VCaP (cell line): ENCODE data around the gene HERPUD2.

Experiments
- H3K27ac ChIP-seq: fragments of 450-650 bp; 2 replicates; pipeline ENCODE4 v1.5.1; 2017
- CTCF ChIP-seq: fragments of 450-650 bp; conservative IDR thresholded peaks from 2 replicates; pipeline ENCODE4 v1.5.1; 2017; ENCODE audit warnings: mild to moderate bottlenecking, moderate library complexity

The HERPUD2 gene

GRCh38 chr7:35648367-35648766, 46.6 kb downstream of the HERPUD2 start:
- no peak overlapping the region for H3K27ac ChIP-seq
- TF ChIP-seq CTCF = no peak

DNA sequence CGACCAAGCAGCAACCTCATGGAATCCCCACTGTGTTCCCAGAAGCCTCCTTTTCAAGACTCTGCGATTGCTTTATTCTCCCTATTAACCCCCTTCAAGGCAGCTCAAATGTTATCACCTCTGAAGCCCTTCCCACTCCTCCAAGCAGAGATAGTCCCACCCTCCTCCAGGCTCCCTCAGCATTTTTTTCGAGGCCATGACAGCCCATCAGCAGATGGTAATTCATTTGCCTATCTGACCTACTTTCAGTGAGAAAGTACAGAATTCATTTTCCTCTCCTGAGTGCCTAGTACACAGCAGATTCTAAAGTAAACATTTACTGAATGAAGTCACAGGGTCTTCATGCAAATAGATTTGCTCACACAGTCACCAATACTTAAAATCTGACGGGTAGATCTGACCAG, 47.8 kb downstream of the HERPUD2 start:
- TF ChIP-seq CTCF = no peak
- H3K27ac ChIP-seq = no peak overlapping the region

DNA sequence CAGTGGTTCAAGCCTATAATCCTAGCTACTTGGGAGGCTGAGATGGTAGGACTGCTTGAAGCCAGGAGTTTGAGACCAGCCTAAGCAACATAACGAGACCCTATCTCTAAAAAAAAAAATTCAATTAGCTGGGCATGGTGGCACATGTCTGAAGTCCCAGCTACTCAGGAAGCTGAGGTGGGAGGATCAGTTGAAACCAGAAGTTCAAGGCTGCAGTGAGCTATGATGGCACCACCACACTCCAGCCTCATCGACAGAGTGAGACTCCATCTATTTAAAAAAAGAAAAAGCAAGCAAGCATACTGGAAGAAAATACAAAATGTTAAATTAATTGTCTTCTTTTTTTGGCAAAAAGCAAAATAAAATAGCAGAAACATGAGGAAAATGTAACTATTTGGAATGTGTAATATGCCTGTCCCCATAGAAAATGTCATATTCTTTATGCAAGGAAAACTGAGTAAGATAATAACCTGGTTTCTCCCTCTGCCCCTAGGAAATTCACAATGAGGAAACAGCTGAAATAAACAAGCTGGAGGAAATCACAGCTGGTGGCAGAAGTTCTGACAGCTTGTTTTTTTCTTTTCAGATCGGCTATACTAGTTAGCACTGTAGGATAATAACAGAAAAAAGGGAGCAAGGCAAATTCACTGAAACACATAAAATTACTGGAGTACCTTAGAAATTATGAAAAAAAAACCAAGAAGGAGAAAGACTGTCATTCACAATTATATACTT, 48.5 kb downstream of the HERPUD2 start:
- no peak for TF ChIP-seq CTCF
- H3K27ac ChIP-seq = no peak overlapping the region

- no peak for TF ChIP-seq CTCF
- no peak overlapping the region for H3K27ac ChIP-seq
These were observed 49.2 kb downstream of the HERPUD2 start for GRCh38 chr7:35645691-35646090.

- TF ChIP-seq CTCF = no peak
- no peak overlapping the region for H3K27ac ChIP-seq
These were observed 64.6 kb downstream of the HERPUD2 start for GRCh38 chr7:35630024-35630972.

GRCh38 chr7:35624299-35625186, 70.4 kb downstream of the HERPUD2 start:
- H3K27ac ChIP-seq = no peak overlapping the region
- TF ChIP-seq CTCF = peak; percentile 90

DNA sequence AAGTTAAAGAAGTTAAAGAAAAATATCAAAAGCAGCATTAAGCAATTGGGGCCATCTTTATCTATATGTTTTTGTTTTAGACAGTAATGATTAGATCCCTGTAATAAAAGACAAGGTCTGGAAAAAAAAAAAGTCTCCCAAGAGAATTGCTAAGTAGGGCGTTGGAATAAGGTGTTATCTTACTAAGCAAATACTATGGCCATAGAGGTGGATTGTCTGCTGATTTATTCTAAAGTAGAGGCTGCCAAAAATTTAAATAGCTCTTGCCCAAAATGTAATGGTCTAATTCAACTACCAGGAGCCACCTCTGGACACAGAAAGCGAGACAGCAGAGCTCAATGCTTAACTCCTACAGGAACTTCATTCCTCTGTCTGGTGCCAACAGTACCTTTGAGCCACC, 71.6 kb downstream of the HERPUD2 start:
- no peak for TF ChIP-seq CTCF
- H3K27ac ChIP-seq = no peak overlapping the region
